Measurements from ENCODE around the gene WDR77.

DNA sequence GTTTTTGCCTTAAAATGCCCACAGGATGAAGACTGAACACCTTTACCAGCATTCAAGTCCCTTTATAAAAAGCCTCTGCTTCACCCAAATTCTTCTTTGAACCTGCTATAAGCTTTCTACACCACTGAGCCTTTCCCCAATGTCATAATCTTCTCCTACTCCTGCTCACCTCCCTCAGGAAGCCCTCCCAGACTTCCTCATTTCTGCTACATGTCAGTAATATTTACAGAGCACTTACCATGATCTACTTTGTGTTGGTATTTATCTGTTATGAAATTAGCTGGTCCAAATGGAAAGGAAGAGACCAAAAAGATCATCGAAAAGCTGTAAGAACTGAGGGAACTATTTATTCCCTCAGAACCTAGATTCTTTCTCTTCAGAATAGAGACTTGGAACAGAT, 30.0 kb downstream of the WDR77 start:
- TF ChIP-seq CTCF (conservative IDR thresholded peaks at IDR 0.05; ENCODE audit: low read depth, low read length) (no peak), EZH2 (IDR thresholded peaks at IDR 0.05; ENCODE audit: low read length, unreplicated experiment) (no peak), EZH2phosphoT487 (IDR thresholded peaks at IDR 0.05; ENCODE audit: borderline replicate concordance, low read length) (no peak)

Data from PC-3 (cell line).